C4-2B (cell line): Measurements from ENCODE around the gene ZFP36L2.

Source experiments
- CTCF ChIP-seq: fragments of 450-650 bp; conservative IDR thresholded peaks from 2 replicates; pipeline ENCODE4 v1.5.1; 2017; ENCODE audit warnings: mild to moderate bottlenecking
- ZFX ChIP-seq: fragments of 450-650 bp; IDR thresholded peaks from 2 replicates; pipeline ENCODE4 v1.6.1; 2017

GRCh38 chr2:43233218-43234212 lies 7.1 kb upstream of the ZFP36L2 start:
- TF ChIP-seq CTCF (no peak), ZFX (no peak)
